DOHH2 (cell line): ENCODE data around the gene RPL29.

Experiments
- EZH2phosphoT487 ChIP-seq: fragments of 200-600 bp; sonication (generic); IDR thresholded peaks from 2 replicates; pipeline ENCODE4 v1.6.1; 2017; ENCODE audit warnings: borderline replicate concordance, mild to moderate bottlenecking, antibody characterized with exemption, low read length, moderate library complexity, mixed read lengths
- TF ChIP-seq, protein P1 (sequence below): fragments of 200-600 bp; sonication (generic); IDR thresholded peaks from one replicate; pipeline ENCODE4 v1.5.1; 2014; ENCODE audit warnings: antibody characterized with exemption, mild to moderate bottlenecking, low read depth, low read length; ENCODE audit not compliant: poor library complexity, severe bottlenecking

DNA sequence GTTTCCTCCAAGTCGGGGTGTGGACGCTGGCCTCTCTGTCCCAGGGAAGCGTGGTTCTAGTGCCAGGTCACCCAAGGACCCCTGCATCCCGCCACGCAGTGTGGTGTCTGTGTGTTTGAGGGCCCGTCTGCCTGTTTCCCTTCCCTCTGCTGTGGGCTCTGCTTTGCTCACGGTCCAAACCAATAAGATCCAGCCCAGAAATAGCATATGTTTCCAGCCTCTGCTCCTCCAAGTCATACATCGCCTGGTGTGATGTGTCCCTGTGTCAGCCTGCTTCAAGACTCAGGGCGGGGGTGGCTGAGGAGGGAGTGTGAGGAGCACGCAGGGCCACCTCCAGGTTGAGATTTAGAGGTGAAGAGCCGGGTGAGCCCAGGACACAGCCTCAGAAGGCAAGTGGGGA, 21.9 kb upstream of the RPL29 start:
- TF ChIP-seq, protein P1, sequence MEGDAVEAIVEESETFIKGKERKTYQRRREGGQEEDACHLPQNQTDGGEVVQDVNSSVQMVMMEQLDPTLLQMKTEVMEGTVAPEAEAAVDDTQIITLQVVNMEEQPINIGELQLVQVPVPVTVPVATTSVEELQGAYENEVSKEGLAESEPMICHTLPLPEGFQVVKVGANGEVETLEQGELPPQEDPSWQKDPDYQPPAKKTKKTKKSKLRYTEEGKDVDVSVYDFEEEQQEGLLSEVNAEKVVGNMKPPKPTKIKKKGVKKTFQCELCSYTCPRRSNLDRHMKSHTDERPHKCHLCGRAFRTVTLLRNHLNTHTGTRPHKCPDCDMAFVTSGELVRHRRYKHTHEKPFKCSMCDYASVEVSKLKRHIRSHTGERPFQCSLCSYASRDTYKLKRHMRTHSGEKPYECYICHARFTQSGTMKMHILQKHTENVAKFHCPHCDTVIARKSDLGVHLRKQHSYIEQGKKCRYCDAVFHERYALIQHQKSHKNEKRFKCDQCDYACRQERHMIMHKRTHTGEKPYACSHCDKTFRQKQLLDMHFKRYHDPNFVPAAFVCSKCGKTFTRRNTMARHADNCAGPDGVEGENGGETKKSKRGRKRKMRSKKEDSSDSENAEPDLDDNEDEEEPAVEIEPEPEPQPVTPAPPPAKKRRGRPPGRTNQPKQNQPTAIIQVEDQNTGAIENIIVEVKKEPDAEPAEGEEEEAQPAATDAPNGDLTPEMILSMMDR: no peak
- TF ChIP-seq EZH2phosphoT487: no peak
